ENCODE results near the gene FLOT2. TPM values are rescaled to one million over a fixed set of nuclear protein-coding genes. Genes with fewer than 3 reads are reported as not detected.
"Not testable (repeated sequence)": the region's sequence is repeated elsewhere in the genome, so short reads cannot be mapped to it uniquely, and the experiment has no call there.

The FLOT2 gene
- polyA plus RNA-seq, 2 donors, result 33.0 to 52.3 TPM

DNA sequence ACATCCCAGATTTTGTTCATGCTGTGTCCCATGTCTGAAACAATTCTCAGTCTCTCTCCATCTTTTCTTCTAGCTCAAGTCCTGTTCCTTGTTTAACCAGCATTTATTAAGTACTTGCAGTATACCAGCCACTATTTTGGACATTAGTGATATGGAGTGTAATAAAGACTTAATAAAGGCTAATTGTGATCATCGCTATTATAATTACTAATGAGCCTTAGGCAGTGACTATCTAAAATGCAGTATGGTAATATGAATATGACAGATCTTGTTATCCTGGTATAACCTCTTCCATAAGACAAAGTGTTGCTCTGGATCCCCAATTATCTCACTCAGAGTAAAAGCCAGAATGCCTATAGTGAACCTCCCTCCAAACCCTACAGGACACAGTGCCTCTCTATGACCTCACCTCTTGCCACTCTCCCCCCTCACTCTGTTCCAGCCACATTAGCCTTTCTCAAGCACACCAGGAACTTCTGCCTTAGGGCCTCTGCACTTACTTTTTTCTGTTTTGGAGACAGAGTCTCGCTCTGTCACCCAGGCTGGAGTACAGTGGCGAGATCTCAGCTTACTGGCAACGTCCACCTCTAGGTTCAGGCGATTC lies 1.8 kb upstream of the FLOT2 start:
- 95% methylated on average over 5 of the region's 5 CpGs for WGBS, 2 donors
- Histone ChIP-seq H3K36me3 (ENCODE audit: control insufficient read depth in 2 of 2, insufficient read depth in 2 of 2, low read length in 1 of 2) (peaks cover 0 to 3% of the 10 kb centered on the region in 2 donors), H3K27ac (ENCODE audit: low read depth in 2 of 2, low read length in 1 of 2) (no peak overlapping the region), H3K4me3 (ENCODE audit: low read depth in 1 of 2, low read length in 2 of 2) (no peak overlapping the region), H3K27me3 (ENCODE audit: control insufficient read depth in 1 of 2, insufficient read depth in 2 of 2, low read length in 2 of 2) (no peaks in the 10 kb centered on the region), H3K4me1 (ENCODE audit: control insufficient read depth in 2 of 2, insufficient read depth in 2 of 2, low read length in 1 of 2) (peaks cover 8 to 11% of the 10 kb centered on the region in 2 donors), H3K9me3 (ENCODE audit: control insufficient read depth in 2 of 2, insufficient read depth in 1 of 2, low read depth in 1 of 2, low read length in 1 of 2) (no peaks in the 10 kb centered on the region)

DNA sequence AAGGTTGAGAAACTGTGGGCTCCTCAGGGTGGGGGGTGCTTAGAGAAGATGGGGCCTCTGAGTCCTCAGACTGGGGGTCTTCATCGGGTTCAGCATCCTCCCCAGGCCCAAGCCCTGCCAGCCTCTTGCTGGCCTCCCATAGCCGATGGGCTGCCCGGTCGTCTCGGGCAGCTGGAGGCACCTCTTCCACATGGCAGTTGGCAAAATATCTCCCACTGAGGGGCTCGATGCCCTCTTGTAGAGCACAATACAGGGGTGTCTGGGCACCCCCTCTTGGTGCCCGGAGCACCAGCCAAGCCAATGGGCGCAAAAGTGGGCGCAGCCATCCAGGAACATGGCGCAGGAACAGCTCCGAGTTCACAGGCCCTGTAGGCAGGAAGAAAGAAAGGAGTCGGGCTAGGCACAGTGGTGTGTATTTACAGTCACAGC lies 1.0 kb upstream of the FLOT2 start:
- peak overlapping the region in 1 of 2 donors; percentile 97 for H3K27ac ChIP-seq (ENCODE audit: low read depth in 2 of 2, low read length in 1 of 2)
- H3K4me3 ChIP-seq (ENCODE audit: low read depth in 1 of 2, low read length in 2 of 2), result no peak overlapping the region
- H3K36me3 ChIP-seq (ENCODE audit: control insufficient read depth in 2 of 2, insufficient read depth in 2 of 2, low read length in 1 of 2), result peaks cover 0 to 3% of the 10 kb centered on the region in 2 donors
- no peaks in the 10 kb centered on the region for H3K27me3 ChIP-seq (ENCODE audit: control insufficient read depth in 1 of 2, insufficient read depth in 2 of 2, low read length in 2 of 2)
- peaks cover 10 to 11% of the 10 kb centered on the region in 2 donors for H3K4me1 ChIP-seq (ENCODE audit: control insufficient read depth in 2 of 2, insufficient read depth in 2 of 2, low read length in 1 of 2)
- 88 to 89% methylated on average over 12 of the region's 12 CpGs for WGBS, 2 donors
- H3K9me3 ChIP-seq (ENCODE audit: control insufficient read depth in 2 of 2, insufficient read depth in 1 of 2, low read depth in 1 of 2, low read length in 1 of 2), result no peaks in the 10 kb centered on the region

DNA sequence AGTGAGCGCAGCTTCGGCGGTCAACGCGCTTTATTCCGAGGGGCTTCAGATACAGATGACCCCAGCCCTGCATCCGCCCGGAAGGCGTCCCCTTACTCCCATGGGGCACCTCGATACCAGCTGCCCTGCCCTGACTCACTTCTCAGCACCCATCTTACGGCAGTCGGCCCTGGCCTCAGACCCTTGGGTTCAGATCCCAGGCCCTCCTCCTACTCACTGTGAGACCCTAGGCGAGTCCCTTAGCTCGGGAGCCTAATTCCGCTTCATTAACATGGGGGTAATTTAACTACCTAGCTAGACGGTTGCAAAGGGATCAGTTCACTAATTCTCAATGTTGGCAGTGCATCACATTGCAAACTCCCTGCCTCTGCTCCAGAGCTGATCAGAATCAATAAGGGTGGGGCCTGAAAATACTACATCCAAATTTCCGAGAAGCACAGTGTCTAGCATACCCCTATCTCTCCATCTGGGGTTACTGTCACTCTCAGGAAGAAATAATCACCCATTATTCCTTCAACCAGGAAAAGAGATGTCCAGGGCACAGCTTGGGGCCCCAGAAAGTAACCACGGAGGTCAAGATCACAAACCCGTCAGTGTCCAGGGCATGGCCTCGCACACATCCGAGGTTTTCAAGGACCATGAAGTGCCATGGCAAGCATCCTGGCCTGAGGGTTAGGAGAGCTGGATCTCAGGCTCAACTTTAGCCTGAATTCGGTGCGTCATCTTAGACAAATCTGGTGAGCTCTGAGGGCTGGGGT lies 415 bp upstream of the FLOT2 start:
- H3K4me3 ChIP-seq (ENCODE audit: low read depth in 1 of 2, low read length in 2 of 2), result peak overlapping the region; percentile 64 to 85
- peaks cover 0 to 3% of the 10 kb centered on the region in 2 donors for H3K36me3 ChIP-seq (ENCODE audit: control insufficient read depth in 2 of 2, insufficient read depth in 2 of 2, low read length in 1 of 2)
- H3K27me3 ChIP-seq (ENCODE audit: control insufficient read depth in 1 of 2, insufficient read depth in 2 of 2, low read length in 2 of 2), result no peaks in the 10 kb centered on the region
- H3K4me1 ChIP-seq (ENCODE audit: control insufficient read depth in 2 of 2, insufficient read depth in 2 of 2, low read length in 1 of 2), result peaks cover 11% of the 10 kb centered on the region in 2 donors
- WGBS, 2 donors, result 18 to 20% methylated on average over 23 of the region's 23 CpGs
- peak overlapping the region; percentile 94 to 97 for H3K27ac ChIP-seq (ENCODE audit: low read depth in 2 of 2, low read length in 1 of 2)
- no peaks in the 10 kb centered on the region for H3K9me3 ChIP-seq (ENCODE audit: control insufficient read depth in 2 of 2, insufficient read depth in 1 of 2, low read depth in 1 of 2, low read length in 1 of 2)

DNA sequence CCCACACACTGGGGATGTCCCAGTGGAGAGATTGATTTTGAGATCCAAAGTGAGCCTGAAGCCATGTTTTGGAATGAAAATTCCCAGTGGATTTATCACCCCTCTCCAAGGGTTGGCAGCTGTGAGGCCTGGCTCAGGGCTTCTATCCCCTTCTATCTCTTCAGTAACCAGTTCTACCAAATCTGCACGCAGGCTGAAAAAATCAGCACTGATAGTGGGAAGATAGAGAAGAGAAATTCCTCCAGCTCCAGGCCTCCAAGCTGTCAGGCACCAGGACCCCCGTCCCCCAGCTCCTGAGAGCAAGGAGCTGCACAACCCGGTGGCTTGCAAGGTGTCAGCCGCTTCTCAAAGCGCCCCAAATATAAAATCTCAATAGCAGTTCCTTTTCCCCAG lies 1.0 kb downstream of the FLOT2 start:
- no peaks in the 10 kb centered on the region for H3K27me3 ChIP-seq (ENCODE audit: control insufficient read depth in 1 of 2, insufficient read depth in 2 of 2, low read length in 2 of 2)
- H3K4me1 ChIP-seq (ENCODE audit: control insufficient read depth in 2 of 2, insufficient read depth in 2 of 2, low read length in 1 of 2), result peaks cover 11 to 12% of the 10 kb centered on the region in 2 donors
- H3K27ac ChIP-seq (ENCODE audit: low read depth in 2 of 2, low read length in 1 of 2), result peak overlapping the region; percentile 94 to 97
- H3K9me3 ChIP-seq (ENCODE audit: control insufficient read depth in 2 of 2, insufficient read depth in 1 of 2, low read depth in 1 of 2, low read length in 1 of 2), result no peaks in the 10 kb centered on the region
- WGBS, 2 donors, result 7 to 9% methylated on average over 5 of the region's 5 CpGs
- peaks cover 0 to 3% of the 10 kb centered on the region in 2 donors for H3K36me3 ChIP-seq (ENCODE audit: control insufficient read depth in 2 of 2, insufficient read depth in 2 of 2, low read length in 1 of 2)
- peak overlapping the region; percentile 64 to 85 for H3K4me3 ChIP-seq (ENCODE audit: low read depth in 1 of 2, low read length in 2 of 2)

DNA sequence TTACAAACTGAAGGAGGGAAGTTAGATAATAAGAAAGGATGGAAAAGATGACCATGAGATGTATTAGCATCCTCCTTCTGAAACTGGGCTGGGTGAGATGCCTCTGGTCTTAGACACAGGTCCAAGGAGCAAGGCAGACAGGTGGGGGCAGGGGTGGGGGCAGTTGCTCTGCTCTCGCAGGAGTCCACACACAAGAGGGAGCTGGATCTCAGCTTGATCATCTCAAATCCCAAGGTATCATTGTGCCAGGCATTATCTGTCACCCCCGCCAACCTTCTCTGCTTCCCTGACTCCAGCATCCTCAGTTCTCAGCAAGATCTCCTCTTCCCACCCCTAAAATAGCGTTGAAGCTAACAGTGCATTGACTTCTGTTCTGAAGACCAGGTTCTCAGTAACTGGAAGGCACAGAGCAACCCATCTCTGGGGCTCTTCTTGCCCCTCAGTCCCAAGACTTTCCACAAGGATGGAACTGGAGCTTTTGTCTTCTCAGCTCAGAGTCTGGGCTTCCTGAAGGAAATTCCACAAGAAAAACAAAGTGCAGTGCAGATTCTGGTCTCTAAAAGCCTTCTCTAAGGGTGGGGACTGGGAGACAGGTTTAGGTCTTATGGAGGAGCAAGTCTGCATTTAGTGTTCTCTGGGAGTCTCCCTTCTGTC lies 1.6 kb downstream of the FLOT2 start:
- Histone ChIP-seq H3K27ac (ENCODE audit: low read depth in 2 of 2, low read length in 1 of 2) (peak overlapping the region; percentile 94 to 97), H3K4me3 (ENCODE audit: low read depth in 1 of 2, low read length in 2 of 2) (peak overlapping the region; percentile 64 to 85), H3K9me3 (ENCODE audit: control insufficient read depth in 2 of 2, insufficient read depth in 1 of 2, low read depth in 1 of 2, low read length in 1 of 2) (no peaks in the 10 kb centered on the region), H3K27me3 (ENCODE audit: control insufficient read depth in 1 of 2, insufficient read depth in 2 of 2, low read length in 2 of 2) (no peaks in the 10 kb centered on the region), H3K4me1 (ENCODE audit: control insufficient read depth in 2 of 2, insufficient read depth in 2 of 2, low read length in 1 of 2) (peaks cover 7 to 9% of the 10 kb centered on the region in 2 donors), H3K36me3 (ENCODE audit: control insufficient read depth in 2 of 2, insufficient read depth in 2 of 2, low read length in 1 of 2) (peaks cover 0 to 7% of the 10 kb centered on the region in 2 donors)
- 47 to 48% methylated on average over 3 of the region's 3 CpGs for WGBS, 2 donors

DNA sequence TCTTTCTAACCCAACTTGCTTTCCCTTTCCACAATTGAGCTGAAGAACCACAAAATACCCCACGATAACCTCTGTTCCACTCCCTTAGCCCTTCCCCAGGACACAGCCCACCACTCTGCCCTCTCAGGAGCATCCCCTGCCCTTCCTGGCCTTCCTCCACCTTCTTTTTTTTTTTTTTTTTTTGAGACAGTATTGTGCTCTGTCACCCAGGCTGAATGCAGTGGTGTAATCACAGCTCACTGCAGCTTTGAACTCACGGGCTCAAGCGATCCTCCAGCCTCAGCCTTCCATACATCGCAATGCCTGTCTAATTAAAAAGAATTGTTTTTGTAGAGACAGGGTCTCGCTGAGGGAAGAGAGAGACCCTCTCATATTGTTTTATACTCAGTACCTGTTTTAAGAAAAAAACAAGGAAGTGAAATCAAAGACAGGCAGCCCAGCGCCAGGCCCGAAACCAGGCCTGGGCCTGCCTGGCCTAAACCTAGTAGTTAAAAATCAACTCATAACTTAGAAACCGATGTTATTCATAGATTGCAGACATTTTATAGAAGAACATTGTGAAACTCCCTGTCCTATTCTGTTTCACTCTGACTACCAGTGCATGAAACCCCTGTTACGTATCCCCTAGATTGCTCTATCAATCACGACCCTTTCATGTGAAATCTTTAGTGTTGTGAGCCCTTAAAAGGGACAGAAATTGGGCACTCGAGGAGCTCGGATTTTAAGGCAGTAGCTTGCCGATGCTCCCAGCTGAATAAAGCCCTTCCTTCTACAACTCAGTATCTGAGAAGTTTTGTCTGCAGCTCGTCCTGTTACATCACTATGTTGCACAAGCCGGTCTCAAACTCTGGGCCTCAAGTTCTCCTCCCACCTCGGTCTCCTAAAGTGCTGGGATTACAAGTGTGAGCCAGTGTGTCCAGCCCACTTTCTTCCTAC lies 4.0 kb downstream of the FLOT2 start:
- H3K36me3 ChIP-seq (ENCODE audit: control insufficient read depth in 2 of 2, insufficient read depth in 2 of 2, low read length in 1 of 2); H3K4me3 ChIP-seq (ENCODE audit: low read depth in 1 of 2, low read length in 2 of 2); H3K27me3 ChIP-seq (ENCODE audit: control insufficient read depth in 1 of 2, insufficient read depth in 2 of 2, low read length in 2 of 2); H3K4me1 ChIP-seq (ENCODE audit: control insufficient read depth in 2 of 2, insufficient read depth in 2 of 2, low read length in 1 of 2); H3K9me3 ChIP-seq (ENCODE audit: control insufficient read depth in 2 of 2, insufficient read depth in 1 of 2, low read depth in 1 of 2, low read length in 1 of 2): not testable (repeated sequence)
- 51 to 58% methylated on average over 16 of the region's 16 CpGs for WGBS, 2 donors
- peak overlapping the region; percentile 78 to 89 for H3K27ac ChIP-seq (ENCODE audit: low read depth in 2 of 2, low read length in 1 of 2)

DNA sequence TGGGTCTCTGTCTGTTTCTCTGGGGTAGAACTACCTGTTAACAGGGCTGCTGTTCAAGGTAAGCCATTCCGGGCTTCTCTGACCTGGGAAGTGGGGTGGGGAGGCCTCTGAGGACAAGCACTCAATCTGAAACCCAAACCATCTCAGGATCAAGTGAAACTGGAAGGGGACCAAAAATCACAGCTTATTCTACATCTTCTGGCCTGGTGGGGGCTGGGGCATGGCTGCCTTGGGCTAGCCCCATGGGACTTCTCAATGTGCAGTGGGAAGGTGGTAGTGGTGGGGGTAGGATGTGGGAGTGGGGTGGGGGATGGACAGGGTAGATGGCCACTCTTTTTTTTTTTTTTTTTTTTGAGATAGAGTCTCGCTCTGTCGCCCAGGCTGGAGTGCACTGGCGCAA lies 5.5 kb downstream of the FLOT2 start:
- H3K27me3 ChIP-seq (ENCODE audit: control insufficient read depth in 1 of 2, insufficient read depth in 2 of 2, low read length in 2 of 2), result no peaks in the 10 kb centered on the region
- H3K4me1 ChIP-seq (ENCODE audit: control insufficient read depth in 2 of 2, insufficient read depth in 2 of 2, low read length in 1 of 2), result peaks cover 3 to 9% of the 10 kb centered on the region in 2 donors
- H3K4me3 ChIP-seq (ENCODE audit: low read depth in 1 of 2, low read length in 2 of 2), result no peak overlapping the region
- H3K9me3 ChIP-seq (ENCODE audit: control insufficient read depth in 2 of 2, insufficient read depth in 1 of 2, low read depth in 1 of 2, low read length in 1 of 2), result no peaks in the 10 kb centered on the region
- WGBS, 2 donors, result 90 to 97% methylated on average over 2 to 4 of the region's 4 CpGs
- H3K27ac ChIP-seq (ENCODE audit: low read depth in 2 of 2, low read length in 1 of 2), result no peak overlapping the region
- H3K36me3 ChIP-seq (ENCODE audit: control insufficient read depth in 2 of 2, insufficient read depth in 2 of 2, low read length in 1 of 2), result peaks cover 0 to 9% of the 10 kb centered on the region in 2 donors

DNA sequence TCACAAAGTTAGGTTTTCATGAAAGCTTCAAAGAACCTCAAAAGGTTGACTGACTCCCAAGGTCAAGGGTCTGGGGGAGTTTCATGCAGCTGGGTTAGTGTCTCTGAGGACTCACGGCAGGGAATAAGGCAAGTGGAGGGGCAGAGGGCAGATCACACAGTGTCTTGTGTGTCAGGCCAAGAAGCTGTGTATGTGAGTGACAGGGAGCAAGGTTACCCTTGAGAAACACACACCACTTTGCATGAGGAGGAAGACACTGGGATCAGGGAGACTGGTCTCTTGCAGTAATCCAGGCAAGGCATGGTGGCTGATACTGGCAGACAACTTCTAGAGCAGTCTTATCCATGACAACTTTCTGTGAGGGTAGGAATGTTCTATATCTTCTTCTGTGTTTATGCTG lies 6.3 kb downstream of the FLOT2 start:
- Histone ChIP-seq H3K36me3 (ENCODE audit: control insufficient read depth in 2 of 2, insufficient read depth in 2 of 2, low read length in 1 of 2) (peaks cover 0 to 9% of the 10 kb centered on the region in 2 donors), H3K4me1 (ENCODE audit: control insufficient read depth in 2 of 2, insufficient read depth in 2 of 2, low read length in 1 of 2) (peaks cover 3 to 9% of the 10 kb centered on the region in 2 donors), H3K4me3 (ENCODE audit: low read depth in 1 of 2, low read length in 2 of 2) (no peak overlapping the region), H3K27me3 (ENCODE audit: control insufficient read depth in 1 of 2, insufficient read depth in 2 of 2, low read length in 2 of 2) (no peaks in the 10 kb centered on the region), H3K9me3 (ENCODE audit: control insufficient read depth in 2 of 2, insufficient read depth in 1 of 2, low read depth in 1 of 2, low read length in 1 of 2) (no peaks in the 10 kb centered on the region), H3K27ac (ENCODE audit: low read depth in 2 of 2, low read length in 1 of 2) (no peak overlapping the region)
- WGBS, 2 donors, result 87 to 89% methylated on average over 1 of the region's 1 CpG

DNA sequence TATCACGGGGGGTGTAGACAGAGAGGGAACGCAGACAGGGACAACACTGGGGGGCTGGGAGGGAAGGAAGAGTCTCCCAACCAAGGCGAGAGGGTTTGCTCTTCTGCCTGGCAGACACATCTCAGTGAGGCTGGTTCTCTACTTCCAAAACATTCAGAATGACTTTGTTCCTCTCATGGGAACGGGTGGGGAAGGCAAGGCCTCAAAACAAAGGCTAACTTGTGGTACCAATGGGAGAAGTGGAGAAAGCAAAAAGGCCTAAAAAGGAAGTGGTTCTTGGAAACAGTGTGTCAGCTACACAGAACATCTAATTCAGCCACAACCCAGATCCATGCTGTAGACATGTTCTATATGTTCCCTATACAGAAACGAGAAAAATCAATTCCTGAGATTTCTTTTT lies 7.5 kb downstream of the FLOT2 start:
- Histone ChIP-seq H3K4me3 (ENCODE audit: low read depth in 1 of 2, low read length in 2 of 2) (no peak overlapping the region), H3K9me3 (ENCODE audit: control insufficient read depth in 2 of 2, insufficient read depth in 1 of 2, low read depth in 1 of 2, low read length in 1 of 2) (no peaks in the 10 kb centered on the region), H3K27ac (ENCODE audit: low read depth in 2 of 2, low read length in 1 of 2) (no peak overlapping the region), H3K36me3 (ENCODE audit: control insufficient read depth in 2 of 2, insufficient read depth in 2 of 2, low read length in 1 of 2) (peaks cover 6 to 21% of the 10 kb centered on the region in 2 donors), H3K27me3 (ENCODE audit: control insufficient read depth in 1 of 2, insufficient read depth in 2 of 2, low read length in 2 of 2) (no peaks in the 10 kb centered on the region), H3K4me1 (ENCODE audit: control insufficient read depth in 2 of 2, insufficient read depth in 2 of 2, low read length in 1 of 2) (peaks cover 0 to 6% of the 10 kb centered on the region in 2 donors)
- WGBS, 2 donors, result 75 to 80% methylated on average over 5 of the region's 5 CpGs

Measured in esophagus (tissue), 2 donors.